ENCODE measurements around the gene ZBTB43.

Gene ZBTB43

GRCh38 chr9:126791406-126792230 is 13.2 kb upstream of the ZBTB43 start:
- TF ChIP-seq ZFX (IDR thresholded peaks at IDR 0.05; ENCODE audit: borderline replicate concordance) (no peak), CTCF (IDR thresholded peaks at IDR 0.05) (no peak)
- H3K27ac ChIP-seq = no peak overlapping the region

- H3K27ac ChIP-seq = no peak overlapping the region
- TF ChIP-seq ZFX (IDR thresholded peaks at IDR 0.05; ENCODE audit: borderline replicate concordance) (no peak), CTCF (IDR thresholded peaks at IDR 0.05) (no peak)
Measured at GRCh38 chr9:126793686-126794417, 11.0 kb upstream of the ZBTB43 start.

- no peak overlapping the region for H3K27ac ChIP-seq
- TF ChIP-seq ZFX (IDR thresholded peaks at IDR 0.05; ENCODE audit: borderline replicate concordance) = no peak
- TF ChIP-seq CTCF (IDR thresholded peaks at IDR 0.05) = no peak
Measured at GRCh38 chr9:126794441-126794840, 10.4 kb upstream of the ZBTB43 start.

- H3K27ac ChIP-seq = no peak overlapping the region
- TF ChIP-seq CTCF (IDR thresholded peaks at IDR 0.05) = no peak
- TF ChIP-seq ZFX (IDR thresholded peaks at IDR 0.05; ENCODE audit: borderline replicate concordance) = no peak
Measured at GRCh38 chr9:126796758-126797157, 8.1 kb upstream of the ZBTB43 start.

GRCh38 chr9:126797903-126798302 is 6.9 kb upstream of the ZBTB43 start:
- H3K27ac ChIP-seq = no peak overlapping the region
- TF ChIP-seq ZFX (IDR thresholded peaks at IDR 0.05; ENCODE audit: borderline replicate concordance) = no peak
- no peak for TF ChIP-seq CTCF (IDR thresholded peaks at IDR 0.05)

GRCh38 chr9:126799034-126799433 is 5.8 kb upstream of the ZBTB43 start:
- TF ChIP-seq ZFX (IDR thresholded peaks at IDR 0.05; ENCODE audit: borderline replicate concordance) (no peak), CTCF (IDR thresholded peaks at IDR 0.05) (no peak)
- no peak overlapping the region for H3K27ac ChIP-seq
